Loucy (cell line): ENCODE data around the gene RPS6KA2.

ENCODE experiments used
- H2AFZ ChIP-seq: fragments of 200-600 bp; sonication (generic); 2 replicates; pipeline ENCODE4 v1.6.0; 2016; ENCODE audit warnings: antibody characterized with exemption, mild to moderate bottlenecking, low read length, moderate library complexity
- H3F3A ChIP-seq: fragments of 200-600 bp; 2 replicates; pipeline ENCODE4 v1.6.0; 2016; ENCODE audit warnings: antibody characterized with exemption, low read depth, mild to moderate bottlenecking
- H3K27me3 ChIP-seq: fragments of 200-600 bp; sonication (generic); 2 replicates; pipeline ENCODE4 v1.6.1; 2014; ENCODE audit warnings: low read length, mild to moderate bottlenecking; ENCODE audit not compliant: insufficient read depth, poor library complexity, severe bottlenecking
- H3K36me3 ChIP-seq: fragments of 200-600 bp; sonication (generic); 2 replicates; pipeline ENCODE4 v1.6.1; 2016; ENCODE audit warnings: low read length; ENCODE audit not compliant: insufficient read depth
- H3K4me1 ChIP-seq: fragments of 200-600 bp; sonication (generic); 2 replicates; pipeline ENCODE4 v1.5.1; 2014; ENCODE audit warnings: low read length, mild to moderate bottlenecking; ENCODE audit not compliant: insufficient read depth, poor library complexity, severe bottlenecking
- H3K4me2 ChIP-seq: fragments of 200-600 bp; sonication (generic); 2 replicates; pipeline ENCODE4 v1.6.0; 2014; ENCODE audit warnings: antibody characterized with exemption, low read length, low read depth, mild to moderate bottlenecking; ENCODE audit not compliant: poor library complexity, severe bottlenecking
- H3K4me3 ChIP-seq: fragments of 200-600 bp; sonication (generic); 2 replicates; pipeline ENCODE4 v1.5.1; 2014; ENCODE audit warnings: low read length, mild to moderate bottlenecking, mixed read lengths; ENCODE audit not compliant: poor library complexity, severe bottlenecking
- H3K79me2 ChIP-seq: fragments of 200-600 bp; sonication (generic); 2 replicates; pipeline ENCODE4 v1.6.1; 2014; ENCODE audit warnings: low read length; ENCODE audit not compliant: insufficient read depth
- H3K9ac ChIP-seq: fragments of 200-600 bp; sonication (generic); 2 replicates; pipeline ENCODE4 v1.6.0; 2014; ENCODE audit warnings: mild to moderate bottlenecking, low read depth, low read length, moderate library complexity; ENCODE audit not compliant: poor library complexity, severe bottlenecking
- H3K9me2 ChIP-seq: fragments of 200-600 bp; sonication (generic); replicated peaks from 2 replicates; pipeline ENCODE4 v1.6.1; 2016; ENCODE audit warnings: low read depth, low read length, mixed read lengths
- H3K9me3 ChIP-seq: fragments of 200-600 bp; sonication (generic); 2 replicates; pipeline ENCODE4 v1.6.1; 2014; ENCODE audit warnings: mild to moderate bottlenecking, antibody characterized with exemption, low read length, low read depth; ENCODE audit not compliant: insufficient read depth
- H4K20me1 ChIP-seq: fragments of 200-600 bp; sonication (generic); 2 replicates; pipeline ENCODE4 v1.6.0; 2014; ENCODE audit warnings: antibody characterized with exemption, low read length, mild to moderate bottlenecking; ENCODE audit not compliant: insufficient read depth, poor library complexity, severe bottlenecking
- CTCF ChIP-seq: fragments of 200-600 bp; sonication (generic); conservative IDR thresholded peaks from 2 replicates; pipeline ENCODE4 v1.5.1; 2014; ENCODE audit warnings: mild to moderate bottlenecking, antibody characterized with exemption, low read length
- EZH2phosphoT487 ChIP-seq: fragments of 200-600 bp; IDR thresholded peaks from 2 replicates; pipeline ENCODE4 v1.6.1; 2018; ENCODE audit warnings: antibody characterized with exemption, mild to moderate bottlenecking, moderate library complexity, borderline replicate concordance

RPS6KA2 gene

GRCh38 chr6:166523782-166524559 lies 103.1 kb downstream of the RPS6KA2 start:
- no peaks in the 10 kb centered on the region for H4K20me1 ChIP-seq
- TF ChIP-seq EZH2phosphoT487 (no peak), CTCF (no peak)
- H3K79me2 ChIP-seq: no peaks in the 10 kb centered on the region
- no peak overlapping the region for H3K4me2 ChIP-seq
- no peaks in the 10 kb centered on the region for H3F3A ChIP-seq
- H2AFZ ChIP-seq: no peak overlapping the region
- H3K27me3 ChIP-seq: no peaks in the 10 kb centered on the region
- H3K9me3 ChIP-seq: peaks cover 2% of the 10 kb centered on the region; the same call in 1 of the 2 replicates
- H3K4me1 ChIP-seq: peaks cover 4% of the 10 kb centered on the region
- no peaks in the 10 kb centered on the region for H3K36me3 ChIP-seq
- no peaks in the 10 kb centered on the region for H3K9me2 ChIP-seq
- H3K9ac ChIP-seq: no peak overlapping the region
- H3K4me3 ChIP-seq: no peak overlapping the region

GRCh38 chr6:166520905-166521834 lies 105.9 kb downstream of the RPS6KA2 start:
- H3K9me2 ChIP-seq: no peaks in the 10 kb centered on the region
- no peaks in the 10 kb centered on the region for H3K27me3 ChIP-seq
- no peak overlapping the region for H2AFZ ChIP-seq
- no peak overlapping the region for H3K4me3 ChIP-seq
- H3K79me2 ChIP-seq: no peaks in the 10 kb centered on the region
- H3K9me3 ChIP-seq: no peaks in the 10 kb centered on the region; the same call in 1 of the 2 replicates
- no peaks in the 10 kb centered on the region for H3F3A ChIP-seq
- H3K9ac ChIP-seq: no peak overlapping the region
- TF ChIP-seq CTCF (no peak), EZH2phosphoT487 (no peak)
- H3K36me3 ChIP-seq: no peaks in the 10 kb centered on the region
- H3K4me2 ChIP-seq: no peak overlapping the region
- no peaks in the 10 kb centered on the region for H3K4me1 ChIP-seq
- H4K20me1 ChIP-seq: no peaks in the 10 kb centered on the region

GRCh38 chr6:166516251-166516884 lies 110.7 kb downstream of the RPS6KA2 start:
- Histone ChIP-seq H3K27me3 (no peaks in the 10 kb centered on the region), H3K9ac (no peak overlapping the region), H2AFZ (no peak overlapping the region), H4K20me1 (no peaks in the 10 kb centered on the region), H3K4me2 (no peak overlapping the region), H3F3A (no peaks in the 10 kb centered on the region), H3K9me2 (no peaks in the 10 kb centered on the region), H3K79me2 (no peaks in the 10 kb centered on the region), H3K4me1 (no peaks in the 10 kb centered on the region), H3K9me3 (no peaks in the 10 kb centered on the region; the same call in 1 of the 2 replicates), H3K4me3 (no peak overlapping the region), H3K36me3 (no peaks in the 10 kb centered on the region)
- TF ChIP-seq CTCF (no peak), EZH2phosphoT487 (no peak)
